ENCODE measurements around the gene SSUH2. TPM values are rescaled to one million over a fixed set of nuclear protein-coding genes. Genes with fewer than 3 reads are reported as not detected.
"Not testable (repeated sequence)": the region's sequence is repeated elsewhere in the genome, so short reads cannot be mapped to it uniquely, and the experiment has no call there.

The SSUH2 gene
- total and polyA plus RNA-seq, 2 of the 13 experiments (the other 11 are each of a cell fraction or from before 2014, with no cell fraction given): 38.1 to 136 TPM

- FAIRE-seq (no peak), DNase-seq (ENCODE audit: low spot score) (no peak), ATAC-seq (no peak)
- H3K4me3 ChIP-seq (replicated peaks in 1 of 3; ENCODE audit: insufficient read depth in 1 of 3, low read depth in 2 of 3, low read length in 3 of 3): no peak overlapping the region
- intact Hi-C loops (cut with micrococcal nuclease; ENCODE audit: unreplicated experiment) (no loop called here), in situ Hi-C loops (cut with HindIII; ENCODE audit: extremely low pct_ligation_motif_present, low pct_unique_long_range_greater_than_20kb) (no loop called here)
- H3K27me3 ChIP-seq (ENCODE audit: control insufficient read depth in 1 of 2, insufficient read depth in 2 of 2, low read length in 2 of 2): no peaks in the 10 kb centered on the region
- H3K36me3 ChIP-seq (replicated peaks in 1 of 2; ENCODE audit: control insufficient read depth in 1 of 2, insufficient read depth in 2 of 2, low read length in 2 of 2): no peaks in the 10 kb centered on the region
- POLR2A ChIA-PET: no interaction called here
- H4K20me1 ChIP-seq (ENCODE audit: insufficient read depth, low read length): no peaks in the 10 kb centered on the region
- peaks cover 78% of the 10 kb centered on the region for H3K4me1 ChIP-seq (ENCODE audit: insufficient read depth, low read length)
- H2AFZ ChIP-seq (ENCODE audit: low read length): no peak overlapping the region
- no peak overlapping the region for H3K4me2 ChIP-seq (ENCODE audit: low read depth, low read length)
- WGBS (ENCODE audit: low lambda C conversion rate): no CpG with 5 or more reads among the region's 19 CpGs
- H3K27ac ChIP-seq (ENCODE audit: extremely low read length, insufficient read depth, low read length): no peak overlapping the region
- TF ChIP-seq ZNF564 (CRISPR knock-in tag; IDR thresholded peaks at IDR 0.05) (no peak), DNMT1 (CRISPR knock-in tag; IDR thresholded peaks at IDR 0.05) (no peak), CHCHD3 (CRISPR knock-in tag; IDR thresholded peaks at IDR 0.05) (no peak), ZFP37 (CRISPR knock-in tag; IDR thresholded peaks at IDR 0.05; ENCODE audit: borderline replicate concordance) (no peak), ZNF274 (CRISPR knock-in tag; IDR thresholded peaks at IDR 0.05) (no peak), ZKSCAN1 (IDR thresholded peaks at IDR 0.05; ENCODE audit: low read length) (no peak)
- no peak overlapping the region for H3K9ac ChIP-seq (ENCODE audit: insufficient read depth, low read depth, low read length)
- no peaks in the 10 kb centered on the region for H3K9me3 ChIP-seq (ENCODE audit: low read length)
- CTCF ChIA-PET (ENCODE audit: low intra/inter-chr PET ratio, low total read pairs): no interaction called here
- no TSS peak for BruUV-seq (replicated peaks)
- H3K79me2 ChIP-seq (ENCODE audit: insufficient read depth, low read length): no peaks in the 10 kb centered on the region
Measured at GRCh38 chr3:8678751-8679150, 34.2 kb upstream of the SSUH2 start.

GRCh38 chr3:8677258-8677657 is 32.7 kb upstream of the SSUH2 start:
- H3K27me3 ChIP-seq (ENCODE audit: control insufficient read depth in 1 of 2, insufficient read depth in 2 of 2, low read length in 2 of 2); H3K4me3 ChIP-seq (replicated peaks in 1 of 3; ENCODE audit: insufficient read depth in 1 of 3, low read depth in 2 of 3, low read length in 3 of 3); POLR2A ChIA-PET; H3K4me2 ChIP-seq (ENCODE audit: low read depth, low read length); H3K9ac ChIP-seq (ENCODE audit: insufficient read depth, low read depth, low read length); H3K9me3 ChIP-seq (ENCODE audit: low read length); H2AFZ ChIP-seq (ENCODE audit: low read length); FAIRE-seq; H3K27ac ChIP-seq (ENCODE audit: extremely low read length, insufficient read depth, low read length); intact Hi-C loops (cut with micrococcal nuclease; ENCODE audit: unreplicated experiment); H3K79me2 ChIP-seq (ENCODE audit: insufficient read depth, low read length); H4K20me1 ChIP-seq (ENCODE audit: insufficient read depth, low read length); DNase-seq (ENCODE audit: low spot score); BruUV-seq (replicated peaks); ATAC-seq; in situ Hi-C loops (cut with HindIII; ENCODE audit: extremely low pct_ligation_motif_present, low pct_unique_long_range_greater_than_20kb); H3K36me3 ChIP-seq (replicated peaks in 1 of 2; ENCODE audit: control insufficient read depth in 1 of 2, insufficient read depth in 2 of 2, low read length in 2 of 2); CTCF ChIA-PET (ENCODE audit: low intra/inter-chr PET ratio, low total read pairs): not testable (repeated sequence)
- peaks cover 76% of the 10 kb centered on the region for H3K4me1 ChIP-seq (ENCODE audit: insufficient read depth, low read length)
- 79% methylated on average over 6 of the region's 6 CpGs for WGBS (ENCODE audit: low lambda C conversion rate)

All from HepG2 (cell line).